HCT116 (cell line): ENCODE measurements around the gene RPS6KA1.

ENCODE experiments used
- ELF1 ChIP-seq: IDR thresholded peaks from 2 replicates; pipeline ENCODE4 v1.6.1; 2012; ENCODE audit warnings: low read depth, borderline replicate concordance
- EZH2 ChIP-seq: fragments of 200-600 bp; sonication (generic); IDR thresholded peaks from 2 replicates; pipeline ENCODE4 v1.6.1; 2017; ENCODE audit warnings: antibody characterized with exemption, mixed run types
- EZH2phosphoT487 ChIP-seq: fragments of 200-600 bp; IDR thresholded peaks from 2 replicates; pipeline ENCODE4 v1.6.1; 2018; ENCODE audit warnings: antibody characterized with exemption, borderline replicate concordance
- JUND ChIP-seq: IDR thresholded peaks from 2 replicates; pipeline ENCODE4 v1.6.1; 2012
- POLR2A ChIP-seq: IDR thresholded peaks from 2 replicates; pipeline ENCODE4 v1.7.0; 2011; ENCODE audit warnings: borderline replicate concordance; ENCODE audit not compliant: insufficient read depth, insufficient read length; ENCODE audit errors: extremely low read depth
- POLR2AphosphoS5 ChIP-seq: IDR thresholded peaks from 2 replicates; pipeline ENCODE4 v1.6.1; 2011; ENCODE audit warnings: mild to moderate bottlenecking, low read depth, low read length, moderate library complexity
- RAD21 ChIP-seq: IDR thresholded peaks from 2 replicates; pipeline ENCODE4 v1.6.1; 2012; ENCODE audit warnings: low read depth, mild to moderate bottlenecking
- SIN3A ChIP-seq: IDR thresholded peaks from 2 replicates; pipeline ENCODE4 v1.6.1; 2012; ENCODE audit warnings: low read depth
- ZNF274 ChIP-seq: fragments of 200-500 bp; sonication (Bioruptor generic); IDR thresholded peaks from 2 replicates; pipeline ENCODE4 v1.6.1; 2014; ENCODE audit warnings: mild to moderate bottlenecking, low read depth, low read length, inconsistent platforms
- TF ChIP-seq, protein P1 (sequence below), 3 experiments: fragments of 200-600 bp in 1 of 3; sonication (generic) in 1 of 3; IDR thresholded peaks in 2 of 3; conservative IDR thresholded peaks in 1 of 3; 2 replicates each; pipeline ENCODE4 v1.5.1; 2012 to 2017; ENCODE audit warnings: low read depth in 2 of 3, low read length in 2 of 3, antibody characterized with exemption in 1 of 3, borderline replicate concordance in 1 of 3, control low read depth in 1 of 3, mild to moderate bottlenecking in 1 of 3, mixed read lengths in 1 of 3, mixed run types in 1 of 3, moderate library complexity in 1 of 3; ENCODE audit not compliant: insufficient read depth in 1 of 3
- TF ChIP-seq, protein P2 (sequence below): IDR thresholded peaks from 2 replicates; pipeline ENCODE4 v1.6.1; 2012

DNA sequence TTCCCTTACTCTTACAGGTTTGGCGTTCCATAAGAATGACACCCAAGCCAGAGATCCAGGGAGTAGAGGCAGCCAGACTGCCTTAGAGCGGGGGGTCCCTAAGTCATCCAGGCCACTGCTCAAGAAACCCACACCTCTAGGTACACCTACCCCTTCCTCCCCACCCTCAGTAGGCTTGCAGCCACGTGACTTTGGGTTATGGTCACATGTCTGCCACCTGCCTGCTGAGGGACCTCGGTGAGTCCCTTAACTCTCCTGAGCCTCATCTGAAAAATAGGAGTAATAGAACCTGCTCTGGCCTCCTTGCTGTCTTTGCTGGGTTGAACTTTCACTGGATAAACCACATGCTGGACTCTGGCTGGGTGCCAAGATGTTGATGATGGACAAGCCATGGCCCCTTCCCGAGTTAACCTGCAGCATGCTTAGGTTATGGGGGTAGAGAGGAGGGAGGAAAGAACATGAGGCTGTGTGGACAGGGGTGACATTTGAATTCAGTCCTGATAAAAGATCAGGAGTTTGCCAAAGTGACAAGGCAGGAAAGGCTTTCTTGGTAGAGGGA is 4.5 kb downstream of the RPS6KA1 start:
- no peak for TF ChIP-seq POLR2AphosphoS5
- TF ChIP-seq, protein P1, sequence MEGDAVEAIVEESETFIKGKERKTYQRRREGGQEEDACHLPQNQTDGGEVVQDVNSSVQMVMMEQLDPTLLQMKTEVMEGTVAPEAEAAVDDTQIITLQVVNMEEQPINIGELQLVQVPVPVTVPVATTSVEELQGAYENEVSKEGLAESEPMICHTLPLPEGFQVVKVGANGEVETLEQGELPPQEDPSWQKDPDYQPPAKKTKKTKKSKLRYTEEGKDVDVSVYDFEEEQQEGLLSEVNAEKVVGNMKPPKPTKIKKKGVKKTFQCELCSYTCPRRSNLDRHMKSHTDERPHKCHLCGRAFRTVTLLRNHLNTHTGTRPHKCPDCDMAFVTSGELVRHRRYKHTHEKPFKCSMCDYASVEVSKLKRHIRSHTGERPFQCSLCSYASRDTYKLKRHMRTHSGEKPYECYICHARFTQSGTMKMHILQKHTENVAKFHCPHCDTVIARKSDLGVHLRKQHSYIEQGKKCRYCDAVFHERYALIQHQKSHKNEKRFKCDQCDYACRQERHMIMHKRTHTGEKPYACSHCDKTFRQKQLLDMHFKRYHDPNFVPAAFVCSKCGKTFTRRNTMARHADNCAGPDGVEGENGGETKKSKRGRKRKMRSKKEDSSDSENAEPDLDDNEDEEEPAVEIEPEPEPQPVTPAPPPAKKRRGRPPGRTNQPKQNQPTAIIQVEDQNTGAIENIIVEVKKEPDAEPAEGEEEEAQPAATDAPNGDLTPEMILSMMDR (IDR thresholded peaks at IDR 0.05 in 2 of 3, conservative IDR thresholded peaks at IDR 0.05 in 1 of 3; ENCODE audit: borderline replicate concordance in 1 of 3, insufficient read depth in 1 of 3, low read depth in 2 of 3, low read length in 2 of 3) = no peak
- no peak for TF ChIP-seq ELF1
- TF ChIP-seq SIN3A = no peak
- TF ChIP-seq, protein P2, sequence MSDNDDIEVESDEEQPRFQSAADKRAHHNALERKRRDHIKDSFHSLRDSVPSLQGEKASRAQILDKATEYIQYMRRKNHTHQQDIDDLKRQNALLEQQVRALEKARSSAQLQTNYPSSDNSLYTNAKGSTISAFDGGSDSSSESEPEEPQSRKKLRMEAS = no peak
- no peak for TF ChIP-seq EZH2
- TF ChIP-seq POLR2A = no peak
- TF ChIP-seq JUND = no peak
- no peak for TF ChIP-seq EZH2phosphoT487
- no peak for TF ChIP-seq ZNF274
- no peak for TF ChIP-seq RAD21
